GM18498 (cell line): Measurements from ENCODE around the gene GIMD1.

ENCODE experiments used
- ATAC-seq: cut with Tn5 transposase; IDR thresholded peaks from one replicate; pipeline ENCODE4 v1.9.1; 2021; ENCODE audit warnings: mild to moderate bottlenecking, moderate library complexity; ENCODE audit not compliant: unreplicated experiment

Gene GIMD1

GRCh38 chr4:106315968-106316772 is 52.4 kb downstream of the GIMD1 start, which contains the start of the genes AIMP1 and TBCK:
Gene AIMP1, plus strand, starts transcription at chr4:106316550. Its CDS starts 8,460 bp downstream, at chr4:106325010.
Gene TBCK, minus strand, starts transcription at chr4:106316209. Its CDS starts 7,249 bp downstream, at chr4:106308960.
- peak; percentile 88 for ATAC-seq

DNA sequence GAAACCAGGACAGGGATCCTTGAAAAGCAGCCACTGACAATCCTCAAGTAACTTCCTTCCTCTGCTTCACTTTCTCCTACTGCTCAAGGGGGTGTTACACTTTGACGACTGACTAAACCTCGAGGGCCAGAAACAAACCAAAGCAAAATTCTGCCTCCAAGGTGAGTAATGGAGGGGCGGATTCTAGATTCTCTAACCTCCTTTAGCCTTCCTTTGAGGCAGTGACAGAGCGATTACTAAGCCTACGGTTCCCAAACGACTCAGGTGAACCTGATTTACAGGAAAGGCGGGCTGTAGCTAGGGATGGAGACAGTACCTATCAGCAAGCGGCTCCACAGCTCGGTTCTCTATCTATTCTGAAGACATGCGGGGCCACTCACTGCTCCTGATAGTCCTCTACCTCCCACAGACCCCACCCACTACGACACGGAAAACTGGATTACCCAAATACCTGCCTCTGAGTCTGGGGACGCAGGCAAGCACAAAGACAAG is 53.1 kb downstream of the GIMD1 start:
- ATAC-seq: peak; percentile 31

GRCh38 chr4:106314960-106315359 is 53.6 kb downstream of the GIMD1 start:
- no peak for ATAC-seq

DNA sequence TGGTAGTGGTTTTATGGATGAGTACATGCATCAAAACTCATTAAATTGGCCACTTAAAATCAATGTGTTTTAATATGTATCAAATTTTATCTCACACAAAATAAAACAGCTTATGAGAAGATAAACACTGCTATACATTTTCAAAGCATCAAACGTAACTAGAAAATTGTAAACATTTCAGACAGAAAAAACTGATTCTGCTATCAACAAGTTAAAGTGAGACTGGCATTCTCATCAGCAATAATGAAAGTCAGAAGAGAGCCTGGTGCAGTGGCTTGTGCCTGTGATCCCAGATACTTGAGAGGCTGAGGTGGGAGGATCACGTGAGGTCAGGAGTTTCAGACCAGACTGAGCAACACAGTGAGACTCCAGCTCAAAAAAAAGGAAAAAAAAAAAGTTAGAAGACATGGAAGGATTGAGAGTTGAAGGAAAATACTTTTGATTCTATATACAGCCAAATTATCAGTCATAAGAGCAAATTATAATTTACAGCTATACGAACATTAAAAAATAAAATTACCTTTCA is 55.5 kb downstream of the GIMD1 start:
- ATAC-seq: no peak

- no peak for ATAC-seq
These were observed 56.2 kb downstream of the GIMD1 start for GRCh38 chr4:106312377-106312776.
